GM12878 (cell line): Measurements from ENCODE around the gene ASB8.

Experiments used
- EGR1 ChIP-seq, 2 experiments: IDR thresholded peaks; 1 replicate in 1 of 2; 2 replicates in 1 of 2; pipeline ENCODE4 v1.6.1; 2011 to 2012; ENCODE audit warnings: low read depth in 2 of 2, low read length in 2 of 2, borderline replicate concordance in 1 of 2, mild to moderate bottlenecking in 1 of 2, moderate library complexity in 1 of 2
- POLR2A ChIP-seq: IDR thresholded peaks from 2 replicates; pipeline ENCODE4 v1.6.1; 2011; ENCODE audit warnings: low read depth, mild to moderate bottlenecking, low read length
- ZNF207 ChIP-seq: fragments of 450-650 bp; IDR thresholded peaks from 2 replicates; pipeline ENCODE4 v1.6.1; 2014; ENCODE audit warnings: antibody characterized with exemption, mild to moderate bottlenecking, borderline replicate concordance
- TF ChIP-seq, protein P1 (sequence below): IDR thresholded peaks from 2 replicates; pipeline ENCODE4 v1.6.1; 2012; ENCODE audit warnings: mild to moderate bottlenecking, low read depth, low read length
- TF ChIP-seq, protein P2 (sequence below), 3 experiments: IDR thresholded peaks in 2 of 3; conservative IDR thresholded peaks in 1 of 3; 2 replicates each; pipeline ENCODE4 v1.5.1; 2011; ENCODE audit warnings: low read depth in 3 of 3, low read length in 3 of 3, mild to moderate bottlenecking in 3 of 3, control low read depth in 2 of 3, moderate library complexity in 2 of 3, inconsistent platforms in 1 of 3, mixed read lengths in 1 of 3; ENCODE audit not compliant: control insufficient read depth in 2 of 3, insufficient read depth in 1 of 3; ENCODE audit errors: extremely low read depth in 1 of 3

DNA sequence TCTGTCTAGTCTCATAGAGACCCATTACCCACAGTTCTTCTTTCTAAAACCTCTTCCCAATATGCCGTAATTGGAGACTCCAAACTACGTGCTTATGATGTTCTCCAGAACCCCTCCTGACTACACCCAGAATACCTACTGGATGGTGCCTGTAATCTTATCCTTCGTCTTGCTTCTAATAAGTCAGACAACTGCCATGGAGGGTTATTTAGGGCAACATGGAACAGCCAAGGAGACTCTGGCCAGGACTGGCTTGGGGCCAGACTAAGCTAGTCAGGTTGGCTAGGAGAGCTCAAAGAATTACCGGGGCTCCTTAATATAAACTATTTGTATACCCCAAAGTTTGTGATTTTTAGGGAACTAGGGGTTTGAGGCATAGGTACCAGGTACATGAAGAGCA lies 31.3 kb downstream of the ASB8 start:
- TF ChIP-seq, protein P1, sequence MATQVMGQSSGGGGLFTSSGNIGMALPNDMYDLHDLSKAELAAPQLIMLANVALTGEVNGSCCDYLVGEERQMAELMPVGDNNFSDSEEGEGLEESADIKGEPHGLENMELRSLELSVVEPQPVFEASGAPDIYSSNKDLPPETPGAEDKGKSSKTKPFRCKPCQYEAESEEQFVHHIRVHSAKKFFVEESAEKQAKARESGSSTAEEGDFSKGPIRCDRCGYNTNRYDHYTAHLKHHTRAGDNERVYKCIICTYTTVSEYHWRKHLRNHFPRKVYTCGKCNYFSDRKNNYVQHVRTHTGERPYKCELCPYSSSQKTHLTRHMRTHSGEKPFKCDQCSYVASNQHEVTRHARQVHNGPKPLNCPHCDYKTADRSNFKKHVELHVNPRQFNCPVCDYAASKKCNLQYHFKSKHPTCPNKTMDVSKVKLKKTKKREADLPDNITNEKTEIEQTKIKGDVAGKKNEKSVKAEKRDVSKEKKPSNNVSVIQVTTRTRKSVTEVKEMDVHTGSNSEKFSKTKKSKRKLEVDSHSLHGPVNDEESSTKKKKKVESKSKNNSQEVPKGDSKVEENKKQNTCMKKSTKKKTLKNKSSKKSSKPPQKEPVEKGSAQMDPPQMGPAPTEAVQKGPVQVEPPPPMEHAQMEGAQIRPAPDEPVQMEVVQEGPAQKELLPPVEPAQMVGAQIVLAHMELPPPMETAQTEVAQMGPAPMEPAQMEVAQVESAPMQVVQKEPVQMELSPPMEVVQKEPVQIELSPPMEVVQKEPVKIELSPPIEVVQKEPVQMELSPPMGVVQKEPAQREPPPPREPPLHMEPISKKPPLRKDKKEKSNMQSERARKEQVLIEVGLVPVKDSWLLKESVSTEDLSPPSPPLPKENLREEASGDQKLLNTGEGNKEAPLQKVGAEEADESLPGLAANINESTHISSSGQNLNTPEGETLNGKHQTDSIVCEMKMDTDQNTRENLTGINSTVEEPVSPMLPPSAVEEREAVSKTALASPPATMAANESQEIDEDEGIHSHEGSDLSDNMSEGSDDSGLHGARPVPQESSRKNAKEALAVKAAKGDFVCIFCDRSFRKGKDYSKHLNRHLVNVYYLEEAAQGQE = no peak
- TF ChIP-seq, protein P2, sequence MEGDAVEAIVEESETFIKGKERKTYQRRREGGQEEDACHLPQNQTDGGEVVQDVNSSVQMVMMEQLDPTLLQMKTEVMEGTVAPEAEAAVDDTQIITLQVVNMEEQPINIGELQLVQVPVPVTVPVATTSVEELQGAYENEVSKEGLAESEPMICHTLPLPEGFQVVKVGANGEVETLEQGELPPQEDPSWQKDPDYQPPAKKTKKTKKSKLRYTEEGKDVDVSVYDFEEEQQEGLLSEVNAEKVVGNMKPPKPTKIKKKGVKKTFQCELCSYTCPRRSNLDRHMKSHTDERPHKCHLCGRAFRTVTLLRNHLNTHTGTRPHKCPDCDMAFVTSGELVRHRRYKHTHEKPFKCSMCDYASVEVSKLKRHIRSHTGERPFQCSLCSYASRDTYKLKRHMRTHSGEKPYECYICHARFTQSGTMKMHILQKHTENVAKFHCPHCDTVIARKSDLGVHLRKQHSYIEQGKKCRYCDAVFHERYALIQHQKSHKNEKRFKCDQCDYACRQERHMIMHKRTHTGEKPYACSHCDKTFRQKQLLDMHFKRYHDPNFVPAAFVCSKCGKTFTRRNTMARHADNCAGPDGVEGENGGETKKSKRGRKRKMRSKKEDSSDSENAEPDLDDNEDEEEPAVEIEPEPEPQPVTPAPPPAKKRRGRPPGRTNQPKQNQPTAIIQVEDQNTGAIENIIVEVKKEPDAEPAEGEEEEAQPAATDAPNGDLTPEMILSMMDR (IDR thresholded peaks at IDR 0.05 in 2 of 3, conservative IDR thresholded peaks at IDR 0.05 in 1 of 3; ENCODE audit: control insufficient read depth in 2 of 3, extremely low read depth in 1 of 3, insufficient read depth in 1 of 3, low read depth in 3 of 3, low read length in 3 of 3) = no peak
- TF ChIP-seq ZNF207 = no peak
- no peak for TF ChIP-seq POLR2A
- TF ChIP-seq EGR1 (IDR thresholded peaks at IDR 0.05; ENCODE audit: borderline replicate concordance in 1 of 2, low read depth in 2 of 2, low read length in 2 of 2) = no peak
